Breast epithelium (tissue), 3 donors: ENCODE measurements around the gene PRPH.

Experiments
- CTCF ChIP-seq, 3 donors: fragments of 450-650 bp; IDR thresholded peaks; one replicate each; pipeline ENCODE4 v1.5.1; 2016 to 2017; ENCODE audit warnings: antibody characterized with exemption in 3 of 3, mild to moderate bottlenecking in 3 of 3, moderate library complexity in 3 of 3
- POLR2A ChIP-seq: fragments of 450-650 bp; IDR thresholded peaks from one replicate; pipeline ENCODE4 v1.6.1; 2016; ENCODE audit warnings: antibody characterized with exemption, mild to moderate bottlenecking, moderate library complexity
- POLR2AphosphoS5 ChIP-seq, 3 donors: sonication (generic); formaldehyde crosslinking; IDR thresholded peaks; one replicate each; pipeline ENCODE4 v1.6.1; 2017; ENCODE audit warnings: antibody characterized with exemption in 3 of 3

GRCh38 chr12:49339464-49339861, 44.5 kb downstream of the PRPH start:
- TF ChIP-seq POLR2AphosphoS5 (IDR thresholded peaks at IDR 0.05) (no peak), CTCF (IDR thresholded peaks at IDR 0.05) (no peak), POLR2A (no peak)
